K562 (cell line): ENCODE results near the gene MAP1A. TPM values are rescaled to one million over a fixed set of nuclear protein-coding genes. Genes with fewer than 3 reads are reported as not detected.

Source experiments
- ATAC-seq: fragments of 200-7000 bp; cut with Tn5 transposase; 3 replicates; pipeline ENCODE4 v1.9.1; 2020; ENCODE audit warnings: moderate library complexity
- BruUV-seq: library from RNA; stranded (reverse); fragments of 400-500 nt; replicated peaks from 2 replicates; lab custom pipeline; 2021; lab: Mats Ljungman, UMichigan
- CTCF ChIA-PET: fragments of 300-600 bp; formaldehyde crosslinking; extraction: SDS; loops from one replicate; lab custom pipeline; 2021; ENCODE audit warnings: low intra/inter-chr PET ratio; lab: Yijun Ruan, JAX
- POLR2A ChIA-PET: fragments of 300-600, 350-650 bp; sonication (Branson Sonifier 250); formaldehyde crosslinking; extraction: SDS; loops from one replicate; lab custom pipeline; 2021; ENCODE audit warnings: antibody characterized with exemption, inconsistent platforms; lab: Yijun Ruan, JAX
- DNase-seq, 4 experiments: peaks; one replicate each; pipeline versions ENCODE4 v3.0.0 to v3.0.0-alpha.2; 2011 to 2018; ENCODE audit warnings: low spot score in 3 of 4, mixed read lengths in 3 of 4; ENCODE audit errors: extremely low read depth in 1 of 4
- FAIRE-seq: peaks from 2 replicates; lab custom pipeline; 2011; peaks lifted over from hg19 to GRCh38; lab: Jason Lieb, UNC
- H2AFZ ChIP-seq: 2 replicates; pipeline ENCODE4 v1.6.0; 2011; ENCODE audit warnings: low read depth, low read length, control low read depth, inconsistent platforms
- H3K27ac ChIP-seq: fragments of 200-600 bp; 3 replicates; pipeline ENCODE4 v1.8.0; 2011; ENCODE audit warnings: low read depth, mild to moderate bottlenecking, control low read depth, inconsistent platforms, low read length, moderate library complexity, mixed read lengths; ENCODE audit errors: extremely low read depth
- H3K27me3 ChIP-seq, 2 experiments: fragments of 300-600 bp in 1 of 2; 2 replicates in 1 of 2; 3 replicates in 1 of 2; pipeline versions ENCODE4 v1.6.0 to v1.8.0; 2011; ENCODE audit warnings: inconsistent platforms in 2 of 2, low read length in 2 of 2, mild to moderate bottlenecking in 1 of 2, mixed read lengths in 1 of 2, moderate library complexity in 1 of 2; ENCODE audit not compliant: control insufficient read depth in 2 of 2, insufficient read depth in 2 of 2
- H3K36me3 ChIP-seq: fragments of 300-600 bp; 3 replicates; pipeline ENCODE4 v1.8.0; 2011; ENCODE audit warnings: mild to moderate bottlenecking, low read length, inconsistent platforms; ENCODE audit not compliant: control insufficient read depth, insufficient read depth
- H3K4me1 ChIP-seq, 2 experiments: fragments of 200-600 bp in 1 of 2; replicated peaks in 1 of 2; 2 replicates in 1 of 2; 3 replicates in 1 of 2; pipeline versions ENCODE4 v1.5.1 to v1.8.0; 2011; ENCODE audit warnings: inconsistent platforms in 2 of 2, low read length in 2 of 2, mild to moderate bottlenecking in 1 of 2, mixed read lengths in 1 of 2, moderate library complexity in 1 of 2; ENCODE audit not compliant: control insufficient read depth in 2 of 2, insufficient read depth in 2 of 2
- H3K4me2 ChIP-seq: 2 replicates; pipeline ENCODE4 v1.6.1; 2011; ENCODE audit warnings: low read length, control low read depth, inconsistent platforms, mixed read lengths; ENCODE audit not compliant: insufficient read depth
- H3K4me3 ChIP-seq: fragments of 200-600 bp; sonication (generic), shearing (Covaris generic); 2 replicates; pipeline ENCODE4 v1.5.1; 2016; ENCODE audit warnings: control low read depth, inconsistent platforms
- H3K79me2 ChIP-seq: fragments of 200-600 bp; 3 replicates; pipeline ENCODE4 v1.8.0; 2011; ENCODE audit warnings: low read length, inconsistent platforms; ENCODE audit not compliant: control insufficient read depth, insufficient read depth
- H3K9ac ChIP-seq, 2 experiments: 2 replicates each; pipeline versions ENCODE4 v1.6.0 to v1.6.1; 2011; ENCODE audit warnings: low read depth in 2 of 2, low read length in 2 of 2, control low read depth in 1 of 2, inconsistent platforms in 1 of 2, mild to moderate bottlenecking in 1 of 2, mixed read lengths in 1 of 2; ENCODE audit not compliant: insufficient read depth in 1 of 2
- H3K9me1 ChIP-seq: one replicate; pipeline ENCODE4 v1.6.0; 2011; ENCODE audit warnings: inconsistent platforms, mild to moderate bottlenecking, low read length, moderate library complexity; ENCODE audit not compliant: control insufficient read depth, insufficient read depth
- H3K9me3 ChIP-seq: replicated peaks from 2 replicates; pipeline ENCODE4 v1.5.1; 2011; ENCODE audit warnings: low read depth, low read length, inconsistent platforms; ENCODE audit not compliant: control insufficient read depth, insufficient read depth
- H4K20me1 ChIP-seq: replicated peaks from 2 replicates; pipeline ENCODE4 v1.6.1; 2011; ENCODE audit warnings: low read length, inconsistent platforms, mixed read lengths; ENCODE audit not compliant: control insufficient read depth, insufficient read depth
- C11orf30 ChIP-seq: fragments of 450-650 bp; IDR thresholded peaks from 2 replicates; pipeline ENCODE4 v1.6.1; 2016; ENCODE audit warnings: low read depth, mild to moderate bottlenecking
- ELF4 ChIP-seq: fragments of 450-650 bp; formaldehyde crosslinking; IDR thresholded peaks from 2 replicates; pipeline ENCODE4 v1.4.0; 2022; ENCODE audit warnings: missing genetic modification characterization
- HMGXB4 ChIP-seq: sonication (generic); formaldehyde crosslinking; IDR thresholded peaks from 2 replicates; pipeline ENCODE4 v1.8.1; 2023; ENCODE audit warnings: mild to moderate bottlenecking, missing genetic modification reagents
- MAFF ChIP-seq: IDR thresholded peaks from 2 replicates; pipeline ENCODE4 v1.6.1; 2012; ENCODE audit warnings: low read length, improper control_type of control experiment
- MAFG ChIP-seq: fragments of 450-650 bp; conservative IDR thresholded peaks from 2 replicates; pipeline ENCODE4 v1.6.1; 2016; ENCODE audit warnings: missing genetic modification characterization, missing compliant biosample characterization
- MAFK ChIP-seq: IDR thresholded peaks from 2 replicates; pipeline ENCODE4 v1.6.1; 2011; ENCODE audit warnings: low read length, improper control_type of control experiment
- MXD1 ChIP-seq: fragments of 250-450 bp; sonication (Bioruptor Pico); IDR thresholded peaks from 2 replicates; pipeline ENCODE4 v1.8.0; 2021; ENCODE audit warnings: borderline replicate concordance, mild to moderate bottlenecking, moderate library complexity; ENCODE audit not compliant: poor library complexity, severe bottlenecking
- NFE2 ChIP-seq: IDR thresholded peaks from 2 replicates; pipeline ENCODE4 v1.6.1; 2014; ENCODE audit warnings: antibody characterized with exemption, low read depth
- ZNF197 ChIP-seq: fragments of 200-800 bp; sonication (Bioruptor generic); IDR thresholded peaks from 2 replicates; pipeline ENCODE4 v1.6.1; 2016; ENCODE audit warnings: low read depth, missing genetic modification characterization, missing compliant biosample characterization
- ZNF217 ChIP-seq: sonication (generic); formaldehyde crosslinking; IDR thresholded peaks from 2 replicates; pipeline ENCODE4 v1.8.0; 2022; ENCODE audit warnings: mild to moderate bottlenecking, missing genetic modification reagents
- ZNF232 ChIP-seq: sonication (generic); formaldehyde crosslinking; IDR thresholded peaks from 2 replicates; pipeline ENCODE4 v1.8.0; 2022; ENCODE audit warnings: mild to moderate bottlenecking, missing genetic modification reagents
- ZNF316 ChIP-seq: fragments of 450-650 bp; IDR thresholded peaks from 2 replicates; pipeline ENCODE4 v1.6.1; 2016
- WGBS: fragments of 100-300 bp; shearing (Covaris generic); methylation state at CpG from one replicate; pipeline ENCODE4 v1.1.6; 2016; ENCODE audit warnings: low coverage, mixed read lengths; ENCODE audit not compliant: insufficient coverage; ENCODE audit errors: missing lambda C conversion rate; 5-methylcytosine and 5-hydroxymethylcytosine counted together
- in situ Hi-C: fragments of 300-500 bp; cut with MboI; formaldehyde crosslinking; loops from 4 replicates; pipeline ENCODE4 v1.15.0; 2018; ENCODE audit warnings: inconsistent platforms, mixed read lengths
- intact Hi-C: fragments of 100-400 bp; cut with micrococcal nuclease; formaldehyde crosslinking; loops from 2 replicates; pipeline ENCODE4 v1.14.2; 2022
- polyA plus RNA-seq, 8 experiments: library from polyadenylated mRNA; depleted of rRNA in 4 of 8; stranded (reverse) in 5 of 8; unstranded in 3 of 8; fragments of >200 nt; fragmentation: Nextera tagmentation in 2 of 8; fragmentation: Illumina TruSeq in 1 of 8; extraction: Ambion mirVana in 2 of 8; extraction: Trizol in 1 of 8; gene quantifications; 2 replicates each; pipeline versions ENCODE4 v1.2.1 to v1.2.3, GENCODE V29; 2011 to 2014; ENCODE audit warnings: inconsistent platforms in 1 of 8, missing spikeins in 1 of 8
- total RNA-seq, 7 experiments: library from RNA; depleted of rRNA in 6 of 7; stranded (reverse); fragments of >200 nt in 6 of 7; fragmentation: Illumina TruSeq in 2 of 7; extraction: Trizol in 2 of 7; gene quantifications; 2 replicates each; pipeline versions ENCODE4 v1.2.1 to v1.2.3, GENCODE V29; 2011 to 2021; ENCODE audit warnings: low replicate concordance in 1 of 7

Gene MAP1A
- total and polyA plus RNA-seq, 9 of the 15 experiments (the other 6 are each of a cell fraction or from before 2014, with no cell fraction given), result 2.0 to 20.3 (median 7.3) TPM

GRCh38 chr15:43505738-43506137, 11.7 kb upstream of the MAP1A start:
- no peaks in the 10 kb centered on the region for H3K9me3 ChIP-seq
- intact Hi-C loops, result no loop called here
- H3K9ac ChIP-seq, result no peak overlapping the region
- H2AFZ ChIP-seq, result no peak overlapping the region
- DNase-seq, result peak in 2 of 4 experiments; percentile 25 to 46
- H3K27me3 ChIP-seq, result no peaks in the 10 kb centered on the region
- ATAC-seq, result no peak
- in situ Hi-C loops, result no loop called here
- peaks cover under 1 to 28% of the 10 kb centered on the region in 2 experiments for H3K4me1 ChIP-seq
- no peak overlapping the region for H3K4me3 ChIP-seq
- CTCF ChIA-PET, result no interaction called here
- H3K36me3 ChIP-seq, result no peaks in the 10 kb centered on the region
- BruUV-seq, result no TSS peak
- TF ChIP-seq MAFG (tag), result peak; percentile 49
- TF ChIP-seq MAFK, result peak; percentile 65
- no peak for TF ChIP-seq ZNF217 (CRISPR knock-in tag)
- TF ChIP-seq NFE2, result peak; percentile 78
- TF ChIP-seq HMGXB4 (CRISPR knock-in tag), result no peak
- peak; percentile 77 for TF ChIP-seq ZNF316
- peak; percentile 81 for TF ChIP-seq C11orf30
- TF ChIP-seq ZNF232, result no peak
- no peak for TF ChIP-seq ZNF197 (CRISPR knock-in tag)
- TF ChIP-seq ELF4 (CRISPR knock-in tag), result no peak
- peak; percentile 45; the same call in 1 of the 2 replicates for TF ChIP-seq MAFF
- no peak for TF ChIP-seq MXD1 (CRISPR knock-in tag)
- peak; percentile 71 for FAIRE-seq
- peaks cover 8% of the 10 kb centered on the region; the same call in 2 of the 3 replicates for H3K79me2 ChIP-seq
- POLR2A ChIA-PET, result interaction anchor here (0.8 kb wide), 1 partner anchor 13 kb away, joined by 3 read pairs; the partner anchor contains the start of gene TP53BP1
- no peak overlapping the region for H3K4me2 ChIP-seq
- WGBS, result 0% methylated on average over 1 of the region's 1 CpG
- no peak overlapping the region for H3K27ac ChIP-seq
- no peaks in the 10 kb centered on the region for H3K9me1 ChIP-seq
- H4K20me1 ChIP-seq, result no peaks in the 10 kb centered on the region
